Ovary (tissue), 3 donors: Measurements from ENCODE around the gene ATAD2B.
"Not testable (repeated sequence)": the region's sequence is repeated elsewhere in the genome, so short reads cannot be mapped to it uniquely, and the experiment has no call there.

Experiments
- CTCF ChIP-seq, 3 donors: fragments of 450-650 bp in 2 of 3; fragments of 200-600 bp in 1 of 3; IDR thresholded peaks; one replicate each; pipeline versions ENCODE4 v1.5.1 to v1.8.0; 2016 to 2022; ENCODE audit warnings: antibody characterized with exemption in 3 of 3, mild to moderate bottlenecking in 1 of 3
- EP300 ChIP-seq: sonication (generic); formaldehyde crosslinking; IDR thresholded peaks from one replicate; pipeline ENCODE4 v1.6.1; 2017; ENCODE audit warnings: antibody characterized with exemption
- POLR2A ChIP-seq: fragments of 450-650 bp; IDR thresholded peaks from one replicate; pipeline ENCODE4 v1.6.1; 2017; ENCODE audit warnings: antibody characterized with exemption, mild to moderate bottlenecking, moderate library complexity
- donor health status: DM: no; HTN: no; CAD: no.

GRCh38 chr2:23952558-23952957 is 25.6 kb upstream of the ATAD2B start:
- TF ChIP-seq CTCF (IDR thresholded peaks at IDR 0.05); POLR2A; EP300: not testable (repeated sequence)
